NOMO-1 treated with DMSO at 0.1 percent for 48 hours (cell line): ENCODE data around the gene LARP7.
"Not testable (repeated sequence)": the region's sequence is repeated elsewhere in the genome, so short reads cannot be mapped to it uniquely, and the experiment has no call there.

ENCODE experiments used
- DNase-seq: peaks from one replicate; lab custom pipeline; 2025; ENCODE audit not compliant: unreplicated experiment; lab: John Stamatoyannopoulos, UW

Gene LARP7

GRCh38 chr4:112649055-112649408 lies 12.1 kb downstream of the LARP7 start:
- no peak for DNase-seq

GRCh38 chr4:112650332-112650731 lies 13.4 kb downstream of the LARP7 start:
- DNase-seq, result no peak

GRCh38 chr4:112651641-112652040 lies 14.7 kb downstream of the LARP7 start:
- DNase-seq, result no peak

GRCh38 chr4:112652216-112652615 lies 15.3 kb downstream of the LARP7 start:
- DNase-seq, result no peak

GRCh38 chr4:112655270-112655669 lies 18.3 kb downstream of the LARP7 start:
- no peak for DNase-seq

- not testable (repeated sequence) for DNase-seq
Observed at GRCh38 chr4:112656115-112656514, 19.2 kb downstream of the LARP7 start.

- DNase-seq, result no peak
Observed at GRCh38 chr4:112664611-112665010, 27.7 kb downstream of the LARP7 start.

GRCh38 chr4:112668131-112668530 lies 31.2 kb downstream of the LARP7 start:
- no peak for DNase-seq

- DNase-seq, result no peak
Observed at GRCh38 chr4:112673076-112673475, 36.1 kb downstream of the LARP7 start.

- DNase-seq, result no peak
Observed at GRCh38 chr4:112673686-112674085, 36.7 kb downstream of the LARP7 start.

GRCh38 chr4:112674376-112674775 lies 37.4 kb downstream of the LARP7 start:
- no peak for DNase-seq

- no peak for DNase-seq
Observed at GRCh38 chr4:112677519-112678091, 40.7 kb downstream of the LARP7 start.

GRCh38 chr4:112680996-112681395 lies 44.1 kb downstream of the LARP7 start:
- no peak for DNase-seq

- DNase-seq, result no peak
Observed at GRCh38 chr4:112693507-112693906, 56.6 kb downstream of the LARP7 start.

- DNase-seq, result no peak
Observed at GRCh38 chr4:112700679-112701078, 63.7 kb downstream of the LARP7 start.

- no peak for DNase-seq
Observed at GRCh38 chr4:112702892-112703291, 65.9 kb downstream of the LARP7 start.

GRCh38 chr4:112704322-112704721 lies 67.4 kb downstream of the LARP7 start:
- DNase-seq, result no peak

- DNase-seq, result no peak
Observed at GRCh38 chr4:112704991-112705845, 68.3 kb downstream of the LARP7 start.

GRCh38 chr4:112705891-112706839 lies 69.2 kb downstream of the LARP7 start:
- DNase-seq, result not testable (repeated sequence)

GRCh38 chr4:112706840-112707207 lies 69.9 kb downstream of the LARP7 start:
- DNase-seq, result no peak
